Measurements from ENCODE around the gene KRT1.

The KRT1 gene

DNA sequence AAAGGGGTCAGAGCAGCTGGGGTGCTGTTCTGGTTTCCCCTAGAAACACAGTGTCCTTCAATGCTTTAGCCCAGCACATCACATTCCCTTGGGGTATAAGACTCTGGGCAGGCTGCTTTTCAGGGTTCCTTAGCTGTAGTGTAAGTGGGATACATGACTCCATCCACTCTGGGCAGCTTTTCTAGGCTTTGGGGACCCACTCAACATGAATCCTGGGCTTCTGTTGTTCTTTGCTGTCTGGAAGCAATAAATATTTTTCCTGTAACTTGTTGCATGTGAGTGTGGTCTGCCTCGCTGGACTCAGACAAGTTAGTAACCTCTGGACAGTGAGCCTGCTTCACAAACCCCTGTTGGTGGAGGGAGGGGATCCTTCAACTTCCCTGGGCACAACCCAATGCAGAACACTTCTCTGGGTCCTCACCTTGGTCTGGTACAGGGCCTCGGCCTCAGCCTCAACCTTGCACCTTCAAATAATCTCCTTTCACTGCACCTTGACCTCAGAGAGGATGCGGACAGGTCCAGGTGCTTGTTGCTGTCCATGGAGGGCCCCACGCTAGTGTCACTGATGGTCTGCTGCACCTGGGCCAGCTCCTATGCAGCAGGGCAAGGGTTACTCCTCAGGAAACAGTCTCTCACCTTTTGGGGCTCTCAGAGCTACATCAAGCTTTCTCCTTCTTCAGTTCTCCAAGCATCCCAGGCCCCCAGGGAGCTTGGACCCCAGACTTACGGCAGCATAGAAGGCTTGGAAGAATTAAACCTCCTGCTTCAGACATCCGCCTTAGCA, 48.3 kb downstream of the KRT1 start:
- DNase-seq = no peak

DNA sequence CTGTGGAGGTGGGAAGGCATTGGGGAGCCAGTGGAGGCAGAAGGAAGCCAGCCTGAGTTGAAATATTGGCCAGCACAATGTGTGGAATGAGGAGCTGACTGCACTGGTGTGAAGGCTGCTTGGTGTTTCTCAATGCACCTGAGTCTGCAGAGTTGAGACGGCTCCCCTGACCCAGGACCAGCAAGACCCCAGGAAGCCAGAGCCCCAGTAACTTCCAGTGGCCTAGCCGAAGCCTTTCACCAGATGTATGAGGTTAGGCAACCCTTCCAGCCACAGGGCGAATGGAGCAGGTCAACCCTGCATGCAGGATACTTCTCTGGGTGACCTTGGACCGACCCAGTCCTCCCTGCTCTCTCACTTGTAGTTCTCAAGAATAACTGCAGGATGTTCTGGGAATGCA, 48.9 kb downstream of the KRT1 start:
- DNase-seq = no peak

- DNase-seq = no peak
Observed at GRCh38 chr12:52630599-52631200, 49.5 kb downstream of the KRT1 start.

DNA sequence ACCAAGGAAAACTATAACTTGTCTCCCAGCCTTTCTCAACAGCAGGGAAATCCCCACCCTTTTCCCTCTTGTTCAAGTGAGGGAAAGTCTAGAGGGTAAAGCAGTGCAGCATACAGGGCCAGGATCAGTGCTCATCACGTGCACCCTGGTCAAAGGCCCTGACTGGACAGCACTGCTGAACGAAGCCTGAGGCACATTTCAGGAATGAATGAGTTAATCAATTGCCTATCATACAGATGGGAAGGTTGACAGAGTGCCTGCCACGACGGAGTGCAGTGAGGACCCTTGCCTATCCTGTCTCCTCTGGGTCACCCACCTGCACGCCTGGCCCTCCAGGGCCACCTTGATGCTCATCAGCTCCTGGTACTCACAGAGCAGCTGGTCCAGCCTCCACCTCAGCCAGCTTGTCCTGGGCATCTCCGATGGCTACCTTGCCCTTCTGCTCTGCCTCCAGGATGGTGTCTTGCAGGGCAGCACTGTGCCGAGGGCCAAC, 50.2 kb downstream of the KRT1 start:
- DNase-seq = no peak

DNA sequence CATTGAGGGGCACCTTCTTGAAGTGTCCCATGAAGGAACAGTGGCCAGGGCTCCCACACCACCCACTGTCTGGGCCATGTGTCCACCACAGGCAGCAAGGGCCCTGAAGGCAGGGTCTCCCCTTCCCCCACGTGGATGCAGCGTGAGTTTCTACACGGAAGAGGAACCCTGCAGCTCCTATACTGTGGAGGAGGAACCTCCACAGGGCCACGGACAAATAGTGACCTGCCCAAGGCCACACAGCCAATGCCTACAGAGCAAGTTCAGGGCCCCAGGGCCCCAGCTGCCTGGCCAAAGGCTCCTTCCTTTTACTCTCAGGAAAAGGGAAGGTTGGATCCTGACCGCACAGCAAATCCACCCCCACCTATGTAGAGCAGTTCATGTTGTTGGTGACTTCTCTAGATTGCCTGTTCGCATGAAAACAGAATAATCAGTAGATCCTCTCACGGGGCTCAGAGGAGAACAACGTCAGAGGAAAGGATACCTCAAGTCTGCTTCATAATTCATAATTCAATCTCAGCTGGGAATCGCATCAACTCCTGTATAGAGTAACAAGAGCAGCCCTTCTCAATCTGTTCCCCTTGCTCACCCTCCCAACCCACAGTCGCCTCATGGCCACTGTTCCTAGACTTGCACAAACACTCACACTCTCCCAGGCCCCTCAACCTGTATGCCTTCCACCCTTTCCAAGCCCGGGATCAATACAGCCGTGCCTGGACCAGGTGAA, 50.8 kb downstream of the KRT1 start:
- DNase-seq = no peak

DNA sequence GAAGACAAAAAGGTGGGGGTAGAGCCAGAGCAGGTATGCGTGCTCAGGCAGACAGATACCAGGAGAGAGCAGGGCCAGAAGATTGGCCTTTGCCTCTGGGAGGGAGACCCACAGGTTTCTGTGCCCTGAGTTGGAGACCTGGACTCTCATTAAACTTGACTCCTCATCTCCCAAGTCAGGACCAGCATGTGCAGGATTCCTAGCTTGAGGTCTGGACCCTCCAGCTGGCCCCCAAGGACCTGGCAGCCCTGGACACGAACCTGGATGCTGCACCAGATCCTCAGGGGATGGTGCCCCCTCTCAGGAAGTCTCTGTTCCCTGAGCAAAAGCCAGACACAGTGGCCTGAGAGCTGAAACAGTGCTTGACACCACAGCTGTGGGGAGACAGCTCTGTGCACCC, 51.4 kb downstream of the KRT1 start:
- DNase-seq = no peak

GRCh38 chr12:52628111-52628507, 52.1 kb downstream of the KRT1 start:
- no peak for DNase-seq

GRCh38 chr12:52627395-52628110, 52.7 kb downstream of the KRT1 start:
- DNase-seq = no peak

Data from CD4-positive, alpha-beta T cell treated with Interleukin-17A for 4 hours (primary cell).